Cerebellar cortex (tissue), 1 donor: Measurements from ENCODE around the gene GPS1.
A peak's percentile ranks its signal among the peaks of the same experiment; 100 is the strongest.

ENCODE experiments used
- DNase-seq: peaks from one replicate; pipeline ENCODE4 v3.0.0-alpha.2; 2015; ENCODE audit warnings: low spot score

GPS1 gene

GRCh38 chr17:82079001-82079677, 27.4 kb downstream of the GPS1 start:
- no peak for DNase-seq

- peak; percentile 39 for DNase-seq
Observed at GRCh38 chr17:82080048-82080788, 28.5 kb downstream of the GPS1 start.

GRCh38 chr17:82080789-82081464, 29.2 kb downstream of the GPS1 start:
- no peak for DNase-seq

DNA sequence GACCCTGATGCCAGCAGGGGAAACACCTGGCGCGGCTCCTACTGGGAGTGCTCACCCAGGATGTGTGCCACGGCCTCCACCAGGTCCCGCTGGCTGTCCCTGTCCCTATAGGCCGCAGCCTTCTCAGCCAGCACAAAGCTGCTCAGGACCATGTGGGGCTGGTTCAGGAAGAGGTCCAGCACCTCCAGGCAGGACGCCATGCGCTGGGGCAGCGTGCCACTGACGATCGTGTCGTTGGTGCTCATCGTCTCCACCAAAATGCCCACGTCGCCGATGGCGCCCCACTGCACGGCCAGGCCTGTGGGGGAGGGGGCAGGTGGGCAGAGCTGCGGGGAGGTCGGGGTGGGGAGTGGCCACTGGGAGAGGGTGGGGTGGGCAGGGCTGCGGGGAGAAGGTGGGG, 29.8 kb downstream of the GPS1 start:
- DNase-seq, result no peak

DNA sequence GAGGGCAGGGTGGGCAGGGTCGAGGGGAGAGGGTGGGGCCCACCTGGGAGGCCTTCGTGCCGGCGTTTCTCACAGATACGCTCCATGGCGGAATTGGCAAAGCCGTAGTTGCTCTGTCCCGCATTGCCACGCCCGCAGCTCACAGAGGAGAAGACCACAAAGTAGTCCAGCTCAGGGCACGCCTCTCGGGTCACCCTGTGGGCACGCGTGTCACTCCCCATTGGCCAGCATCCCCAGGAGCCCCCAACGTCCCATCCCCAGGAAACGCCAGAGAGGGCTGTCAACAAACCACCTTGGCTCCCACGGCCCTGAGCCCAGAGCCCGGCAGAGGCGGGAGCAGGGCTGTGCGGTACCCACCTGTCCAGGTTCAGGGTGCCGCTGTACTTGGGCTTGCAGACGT, 30.3 kb downstream of the GPS1 start:
- no peak for DNase-seq

- DNase-seq, result no peak
Observed at GRCh38 chr17:82082456-82082855, 30.8 kb downstream of the GPS1 start.

- DNase-seq, result no peak
Observed at GRCh38 chr17:82083009-82083408, 31.3 kb downstream of the GPS1 start.

DNA sequence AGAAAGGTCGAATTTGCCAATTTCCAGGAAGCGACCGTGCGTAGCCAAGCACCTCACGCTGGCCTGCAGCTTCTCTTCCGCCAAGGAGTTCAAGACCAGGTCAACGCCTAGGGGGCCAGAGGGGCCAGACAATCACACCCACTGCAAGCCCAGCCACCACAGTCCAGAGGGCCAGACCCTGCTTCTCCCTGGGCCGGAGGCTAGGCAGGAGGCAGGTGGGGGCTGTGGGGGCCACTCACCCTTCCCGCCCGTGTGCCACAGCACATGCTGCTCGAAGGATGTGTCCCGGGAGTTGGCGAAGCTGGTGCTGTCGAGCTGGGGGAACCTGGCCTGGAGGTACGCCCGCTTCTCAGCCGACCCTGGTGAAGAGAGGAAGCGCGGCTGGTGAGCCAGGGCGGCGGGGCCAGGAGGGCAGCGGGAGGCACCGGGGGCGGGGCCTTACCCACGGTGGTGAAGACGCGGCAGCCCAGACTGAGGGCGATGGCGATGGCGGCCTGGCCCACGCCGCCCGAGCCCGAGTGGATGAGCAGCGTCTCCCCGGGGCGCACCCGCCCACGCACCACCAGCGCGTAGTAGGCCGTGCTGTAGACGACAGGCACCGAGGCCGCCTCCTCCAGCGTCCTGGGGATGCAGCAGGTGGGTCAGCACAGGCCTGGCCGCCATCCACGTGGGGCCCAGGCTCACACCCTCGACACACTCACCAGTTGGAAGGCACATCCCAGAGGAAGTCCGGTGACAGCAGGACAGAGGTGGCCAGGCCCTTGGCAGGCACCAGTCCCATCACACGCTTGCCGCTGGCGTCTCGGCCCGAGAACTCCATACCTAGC, 32.0 kb downstream of the GPS1 start:
- DNase-seq, result no peak

- no peak for DNase-seq
Observed at GRCh38 chr17:82084373-82085030, 32.8 kb downstream of the GPS1 start.

DNA sequence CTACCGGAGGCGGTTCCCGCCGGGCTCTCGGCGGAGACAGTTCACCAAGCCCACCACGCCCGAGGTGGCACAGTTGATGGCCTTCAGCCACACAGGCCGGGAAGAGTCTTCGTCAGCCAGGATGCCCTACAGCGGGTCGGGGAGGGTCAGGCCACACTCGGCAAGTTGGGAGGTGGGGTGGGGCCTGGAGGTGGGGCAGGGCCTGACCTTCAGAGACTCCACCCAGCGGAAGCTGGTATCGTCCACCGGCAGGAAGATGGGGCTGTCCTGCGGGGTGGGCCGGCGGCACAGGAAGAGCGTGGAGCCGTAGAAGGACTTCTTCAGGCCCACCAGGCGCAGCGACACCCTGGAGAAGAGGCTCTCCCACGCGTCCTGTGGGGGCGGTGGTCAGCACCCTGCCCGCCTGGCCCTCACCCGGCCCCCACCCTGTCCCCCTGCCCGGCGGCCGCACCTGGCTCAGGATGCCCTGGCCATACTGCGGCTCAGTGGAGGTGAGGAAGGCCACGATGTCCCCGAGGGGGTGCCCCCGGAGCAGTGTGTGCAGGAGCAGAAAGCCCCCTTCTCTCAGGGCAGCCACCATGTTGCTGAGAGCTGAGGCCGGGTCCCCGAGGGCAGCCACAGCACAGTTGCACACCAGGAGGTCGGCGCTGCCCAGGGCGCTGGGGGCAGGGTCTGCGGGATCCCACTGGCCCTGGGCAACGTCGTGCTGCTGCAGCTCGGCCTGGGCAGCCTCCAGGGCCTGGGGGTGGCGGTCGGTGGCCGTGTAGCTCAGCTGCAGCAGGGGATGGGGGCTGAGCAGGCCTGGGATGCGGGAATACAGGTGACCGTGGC, 33.5 kb downstream of the GPS1 start:
- DNase-seq, result no peak

DNA sequence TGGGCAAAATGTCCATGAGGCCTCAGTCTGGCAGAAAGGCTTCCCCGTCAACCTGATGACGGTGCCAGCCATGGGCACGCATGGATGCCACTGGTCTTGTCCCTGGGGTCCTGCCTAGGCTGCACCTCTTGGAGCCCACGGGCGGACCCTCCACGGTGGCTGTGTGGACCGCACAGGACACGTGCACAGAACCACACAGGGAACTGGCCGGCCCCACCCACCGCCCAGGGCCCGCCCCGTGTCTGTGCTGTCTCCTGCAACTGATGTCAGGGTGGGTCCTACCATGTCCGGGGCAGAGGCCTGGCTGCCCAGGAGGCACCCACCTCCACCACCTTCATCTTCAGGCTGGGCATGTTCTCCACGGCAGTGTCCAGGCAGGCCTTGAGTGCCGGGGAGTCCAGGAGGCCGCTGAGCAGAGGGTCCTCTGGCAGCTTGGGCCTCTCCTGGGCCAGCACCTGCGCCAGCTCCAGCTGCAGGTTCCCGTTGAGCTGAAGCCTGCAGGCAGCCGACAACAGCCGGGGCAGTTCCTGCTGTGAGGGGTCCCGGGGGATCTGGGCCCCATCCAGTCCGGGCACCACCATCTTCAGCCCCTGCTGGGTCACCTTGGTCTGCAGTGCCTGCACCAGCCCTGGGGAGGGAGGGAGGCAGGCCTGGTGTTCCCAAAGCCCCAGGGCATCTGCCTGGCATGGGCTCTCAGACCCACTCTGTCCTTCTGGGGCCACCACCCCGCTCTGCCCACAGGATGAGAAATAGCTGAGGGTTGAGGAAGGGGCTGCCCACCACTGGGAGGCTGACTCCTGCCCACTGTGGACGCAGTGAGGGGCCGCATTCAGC, 34.5 kb downstream of the GPS1 start:
- no peak for DNase-seq

DNA sequence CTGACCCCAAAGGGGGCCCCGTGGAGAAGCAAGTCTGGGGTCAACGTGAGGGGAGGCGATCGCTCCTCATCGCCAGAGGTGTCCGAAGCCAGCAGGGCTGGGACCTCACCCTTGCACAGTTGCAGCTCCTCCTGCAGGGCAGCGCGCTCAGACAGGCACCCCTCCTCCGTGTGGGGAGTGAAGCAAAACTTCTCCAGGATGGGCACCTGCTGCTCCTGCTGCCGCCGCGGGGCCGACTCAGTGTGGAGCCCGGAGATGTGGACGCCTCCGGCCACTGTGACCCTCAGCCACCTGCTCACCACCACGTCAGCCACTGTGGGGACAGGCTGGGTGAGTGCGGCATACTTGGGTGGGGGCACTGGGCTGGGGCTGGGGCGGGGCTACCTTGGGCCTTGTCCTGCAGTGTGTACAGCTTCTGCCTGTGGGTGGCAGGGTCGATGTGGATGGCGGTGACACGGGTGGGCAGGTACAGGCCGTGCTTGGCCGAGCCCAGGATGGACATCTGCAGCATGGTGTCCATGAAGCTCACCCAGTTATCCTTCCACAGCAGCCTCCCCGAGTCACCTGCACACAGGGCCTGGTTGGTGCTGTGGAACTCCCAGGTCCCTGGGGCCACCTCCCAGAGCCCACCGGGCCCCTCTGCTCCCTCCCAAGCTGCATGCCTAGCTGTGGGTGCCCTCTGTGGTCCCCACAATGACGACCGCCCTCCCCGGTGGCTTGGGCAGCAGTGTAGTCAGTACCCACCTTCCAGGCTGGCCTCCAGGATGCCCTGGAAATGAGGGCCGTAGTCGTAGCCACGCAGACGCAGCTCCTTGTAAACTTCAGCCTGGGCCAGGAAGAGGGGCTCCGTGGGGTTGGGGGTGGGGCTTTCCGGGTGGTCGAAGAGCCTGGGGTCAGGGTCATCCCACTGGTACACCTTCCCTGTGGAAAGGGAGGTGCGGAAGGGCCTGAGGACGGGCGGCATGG, 35.5 kb downstream of the GPS1 start:
- no peak for DNase-seq

DNA sequence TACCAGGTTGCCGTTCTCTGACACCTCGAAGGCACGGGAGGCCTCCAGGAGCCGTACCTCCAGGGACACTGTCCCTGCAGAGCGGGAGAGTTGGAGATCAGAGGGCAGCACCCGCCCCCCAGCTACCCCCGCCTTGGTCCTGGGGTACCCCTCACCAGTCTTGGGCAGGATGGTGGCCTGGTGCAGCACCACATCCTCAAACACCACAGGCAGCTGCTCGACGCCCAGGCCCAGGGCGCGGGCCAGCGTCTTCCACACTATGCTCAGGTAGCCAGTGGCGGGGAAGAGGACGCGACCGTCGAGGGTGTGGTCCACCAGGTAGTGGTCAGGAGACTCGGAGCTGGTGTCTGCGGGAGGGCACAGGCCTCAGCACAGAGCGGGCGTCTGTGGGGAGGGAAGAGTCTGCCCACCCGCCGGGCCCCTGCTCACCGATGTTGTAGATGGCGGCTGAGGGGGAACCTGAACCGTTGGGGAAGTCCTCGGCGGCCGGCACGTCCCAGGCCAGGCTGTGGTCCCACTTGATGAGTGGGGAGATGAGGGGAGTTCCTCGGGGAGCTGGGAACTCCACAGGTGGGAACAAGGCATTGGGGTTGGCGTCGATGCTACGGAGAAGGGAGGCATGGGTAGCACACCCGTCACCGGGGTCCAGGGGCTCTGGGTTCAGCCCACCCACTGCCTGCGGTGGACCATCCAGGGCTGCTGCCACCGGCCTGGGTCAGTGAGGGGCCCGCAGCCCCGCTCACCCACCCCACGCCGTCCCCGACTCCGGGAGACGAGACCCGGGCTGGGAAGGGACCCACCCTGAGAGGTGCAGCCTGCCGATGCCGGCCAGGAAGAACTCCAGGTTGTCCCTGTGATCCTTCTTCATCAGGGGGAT, 36.5 kb downstream of the GPS1 start:
- no peak for DNase-seq

DNA sequence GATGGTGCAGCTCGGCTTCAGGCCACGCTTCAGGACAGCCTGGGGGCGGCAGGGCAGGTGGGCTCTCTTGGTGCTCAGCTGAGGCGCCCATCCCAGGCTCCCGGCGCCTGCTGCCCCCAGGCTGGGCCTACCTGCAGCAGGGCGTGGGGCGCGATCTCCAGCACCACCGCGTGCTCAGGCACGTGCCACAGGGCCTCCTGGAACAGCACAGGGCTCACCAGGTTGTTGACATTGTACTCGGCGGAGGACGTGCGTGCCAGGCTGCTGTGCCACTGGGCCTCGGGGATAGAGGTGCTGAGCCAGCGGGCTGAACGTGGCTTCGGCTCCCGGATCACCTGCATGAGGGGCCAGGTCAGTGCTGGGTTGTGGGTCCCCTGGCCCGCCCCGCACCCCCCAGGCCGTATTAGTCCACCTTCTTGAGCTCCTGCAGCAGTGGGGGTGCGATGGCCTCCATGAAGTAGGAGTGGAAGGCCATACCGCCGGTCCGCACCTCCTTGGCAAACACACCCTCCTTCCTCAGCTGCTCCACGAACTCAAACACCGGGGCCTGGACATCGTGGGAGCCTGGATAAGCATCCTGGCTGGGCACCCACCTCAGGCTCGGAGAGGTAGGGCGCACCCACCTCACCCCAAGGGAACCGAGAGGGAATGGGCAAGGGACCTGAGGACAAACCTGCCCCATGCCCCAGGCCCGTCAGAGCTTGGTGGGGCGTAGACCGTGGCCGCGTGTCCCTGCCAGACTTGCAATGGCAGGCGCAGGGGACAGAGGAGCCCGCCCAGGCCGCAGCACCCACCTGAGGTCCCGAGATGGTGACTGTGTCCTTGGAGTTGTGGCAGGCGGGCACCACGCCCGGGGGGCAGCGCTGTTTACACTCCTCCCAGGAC, 37.4 kb downstream of the GPS1 start:
- no peak for DNase-seq

- DNase-seq, result no peak
Observed at GRCh38 chr17:82089723-82090548, 38.2 kb downstream of the GPS1 start.
